IMR-90 (cell line): ENCODE results near the gene UPB1.

ENCODE experiments used
- CEBPB ChIP-seq: IDR thresholded peaks from 2 replicates; pipeline ENCODE4 v1.6.1; 2012; ENCODE audit warnings: low read depth, low read length, improper control_type of control experiment
- MXI1 ChIP-seq: IDR thresholded peaks from 2 replicates; pipeline ENCODE4 v1.6.1; 2012; ENCODE audit warnings: low read depth, mild to moderate bottlenecking, low read length, moderate library complexity, borderline replicate concordance
- POLR2A ChIP-seq: IDR thresholded peaks from 2 replicates; pipeline ENCODE4 v1.6.1; 2012; ENCODE audit warnings: mild to moderate bottlenecking, low read depth, low read length
- RCOR1 ChIP-seq: IDR thresholded peaks from 2 replicates; pipeline ENCODE4 v1.6.1; 2012; ENCODE audit warnings: mild to moderate bottlenecking, low read length, improper control_type of control experiment; ENCODE audit not compliant: insufficient replicate concordance
- TF ChIP-seq, protein P1 (sequence below): conservative IDR thresholded peaks from 2 replicates; pipeline ENCODE4 v1.5.1; 2012; ENCODE audit warnings: mild to moderate bottlenecking, low read depth, low read length, improper control_type of control experiment

DNA sequence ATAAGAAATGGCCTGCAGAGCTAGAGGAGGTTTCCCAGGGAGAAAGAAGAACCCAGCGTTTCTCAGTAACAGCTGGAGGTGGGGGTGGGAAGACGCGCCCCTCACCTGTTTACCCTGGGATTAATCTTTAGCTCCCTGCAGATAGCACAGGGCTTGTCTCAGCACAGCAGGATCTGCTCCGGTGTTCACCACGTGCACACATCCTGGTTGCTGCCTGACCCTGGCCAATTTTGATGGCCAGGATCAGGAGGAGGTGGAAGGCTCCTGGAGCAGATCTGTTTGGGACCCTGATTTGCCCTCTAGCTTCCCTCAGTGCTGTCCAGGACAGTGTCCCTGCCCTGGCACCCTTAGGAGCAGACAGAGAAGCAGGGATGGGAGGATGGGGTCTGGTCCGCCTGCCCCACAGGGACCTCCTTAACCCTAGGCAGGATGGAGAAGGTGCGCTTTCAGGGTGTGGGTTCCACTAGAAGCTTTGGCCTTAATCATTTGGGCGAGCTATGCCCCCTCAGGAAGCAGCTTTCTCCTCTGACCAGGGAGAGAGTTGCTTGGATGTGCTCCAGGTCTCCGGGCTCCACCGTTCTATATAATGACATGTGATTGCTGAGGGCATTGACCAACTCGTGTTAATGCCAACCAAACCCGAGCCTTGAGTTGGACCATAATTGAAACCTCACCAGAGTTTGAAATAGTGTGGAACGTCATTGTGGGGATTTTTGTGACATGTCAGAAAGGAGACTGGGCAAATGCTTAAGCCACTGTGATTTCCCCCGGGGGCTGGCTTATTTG, 19.3 kb downstream of the UPB1 start:
- no peak for TF ChIP-seq POLR2A
- TF ChIP-seq, protein P1, sequence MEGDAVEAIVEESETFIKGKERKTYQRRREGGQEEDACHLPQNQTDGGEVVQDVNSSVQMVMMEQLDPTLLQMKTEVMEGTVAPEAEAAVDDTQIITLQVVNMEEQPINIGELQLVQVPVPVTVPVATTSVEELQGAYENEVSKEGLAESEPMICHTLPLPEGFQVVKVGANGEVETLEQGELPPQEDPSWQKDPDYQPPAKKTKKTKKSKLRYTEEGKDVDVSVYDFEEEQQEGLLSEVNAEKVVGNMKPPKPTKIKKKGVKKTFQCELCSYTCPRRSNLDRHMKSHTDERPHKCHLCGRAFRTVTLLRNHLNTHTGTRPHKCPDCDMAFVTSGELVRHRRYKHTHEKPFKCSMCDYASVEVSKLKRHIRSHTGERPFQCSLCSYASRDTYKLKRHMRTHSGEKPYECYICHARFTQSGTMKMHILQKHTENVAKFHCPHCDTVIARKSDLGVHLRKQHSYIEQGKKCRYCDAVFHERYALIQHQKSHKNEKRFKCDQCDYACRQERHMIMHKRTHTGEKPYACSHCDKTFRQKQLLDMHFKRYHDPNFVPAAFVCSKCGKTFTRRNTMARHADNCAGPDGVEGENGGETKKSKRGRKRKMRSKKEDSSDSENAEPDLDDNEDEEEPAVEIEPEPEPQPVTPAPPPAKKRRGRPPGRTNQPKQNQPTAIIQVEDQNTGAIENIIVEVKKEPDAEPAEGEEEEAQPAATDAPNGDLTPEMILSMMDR, result no peak
- TF ChIP-seq RCOR1, result no peak
- no peak for TF ChIP-seq MXI1
- TF ChIP-seq CEBPB, result no peak
